MM.1S (cell line): ENCODE results near the gene CETN1.

Source experiments
- CTCF ChIP-seq: fragments of 300-600 bp; sonication (generic); IDR thresholded peaks from 2 replicates; pipeline ENCODE4 v1.5.1; 2016; ENCODE audit warnings: antibody characterized with exemption, low read length, mixed read lengths
- EZH2 ChIP-seq: fragments of 300-600 bp; sonication (generic); optimal IDR thresholded peaks from 2 replicates; pipeline ENCODE3; 2017; ENCODE audit warnings: low read depth, mild to moderate bottlenecking, antibody characterized with exemption, low read length, mixed read lengths
- EZH2phosphoT487 ChIP-seq: fragments of 300-600 bp; sonication (generic); IDR thresholded peaks from 2 replicates; pipeline ENCODE4 v1.6.1; 2018; ENCODE audit warnings: antibody characterized with exemption, low read length

- TF ChIP-seq CTCF (no peak), EZH2 (no peak), EZH2phosphoT487 (no peak)
Observed at GRCh38 chr18:598124-598589, 18.0 kb downstream of the CETN1 start.
